SH-SY5Y (cell line): ENCODE results near the gene CCDC63.

Experiments used
- GATA2 ChIP-seq: IDR thresholded peaks from 2 replicates; pipeline ENCODE4 v1.6.1; 2011; ENCODE audit warnings: mild to moderate bottlenecking, low read depth, low read length
- GATA3 ChIP-seq: IDR thresholded peaks from 2 replicates; pipeline ENCODE4 v1.6.1; 2011; ENCODE audit warnings: low read depth, mild to moderate bottlenecking, low read length, moderate library complexity

DNA sequence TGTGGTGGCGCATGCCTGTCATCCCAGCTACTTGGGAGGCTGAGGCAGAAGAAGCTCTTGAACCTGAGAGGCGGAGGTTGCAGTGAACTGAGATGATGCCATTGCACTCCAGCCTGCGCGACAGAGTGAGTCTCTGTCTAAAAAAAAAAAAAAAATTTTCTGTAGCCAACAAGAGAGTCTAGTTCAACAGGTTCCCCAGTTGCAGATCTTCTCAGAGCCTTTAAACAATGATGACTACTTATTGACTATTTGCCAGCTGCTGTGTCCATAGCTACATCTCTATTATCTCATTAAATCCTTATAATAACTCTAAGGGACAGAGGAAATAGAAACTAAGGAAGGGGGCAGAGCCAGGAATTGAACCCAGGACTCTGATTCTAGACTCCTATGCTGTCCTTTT is 88.8 kb downstream of the CCDC63 start:
- TF ChIP-seq GATA2 (no peak), GATA3 (no peak)
